Measurements from ENCODE around the gene CEP44. TPM values are rescaled to one million over a fixed set of nuclear protein-coding genes. Genes with fewer than 3 reads are reported as not detected.

Gene CEP44
- total RNA-seq, 4 donors from 2014 or later: 3.1 to 12.9 (median 7.5) TPM

DNA sequence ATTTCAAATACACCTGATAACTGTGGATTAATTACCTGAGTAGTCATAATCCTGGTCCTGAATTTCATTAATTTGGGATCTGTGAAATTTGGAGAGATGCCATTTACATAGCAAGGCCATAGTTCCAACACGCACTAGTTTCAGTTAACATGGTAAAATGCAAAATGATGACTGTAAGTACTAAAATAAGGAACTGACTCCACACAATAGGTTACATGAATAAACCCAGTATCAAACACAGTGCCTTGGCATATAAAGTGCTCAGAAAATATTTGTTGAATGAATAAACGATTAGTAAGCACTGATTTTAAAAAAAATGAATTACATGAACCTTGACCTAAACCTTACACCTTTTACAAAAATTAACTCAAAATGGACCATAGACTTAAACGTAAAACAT, 9.3 kb upstream of the CEP44 start:
- ATAC-seq (no peak), DNase-seq (no peak)
- H3K27ac ChIP-seq: no peak overlapping the region
- in situ Hi-C loops (cut with MboI; ENCODE audit: low sequenced_read_pairs in 4 of 4) (no loop called here), intact Hi-C loops (cut with DNase I; ENCODE audit: low total_unique reads) (no loop called here)
- no peaks in the 10 kb centered on the region for H3K9me3 ChIP-seq
- TF ChIP-seq, protein P1, sequence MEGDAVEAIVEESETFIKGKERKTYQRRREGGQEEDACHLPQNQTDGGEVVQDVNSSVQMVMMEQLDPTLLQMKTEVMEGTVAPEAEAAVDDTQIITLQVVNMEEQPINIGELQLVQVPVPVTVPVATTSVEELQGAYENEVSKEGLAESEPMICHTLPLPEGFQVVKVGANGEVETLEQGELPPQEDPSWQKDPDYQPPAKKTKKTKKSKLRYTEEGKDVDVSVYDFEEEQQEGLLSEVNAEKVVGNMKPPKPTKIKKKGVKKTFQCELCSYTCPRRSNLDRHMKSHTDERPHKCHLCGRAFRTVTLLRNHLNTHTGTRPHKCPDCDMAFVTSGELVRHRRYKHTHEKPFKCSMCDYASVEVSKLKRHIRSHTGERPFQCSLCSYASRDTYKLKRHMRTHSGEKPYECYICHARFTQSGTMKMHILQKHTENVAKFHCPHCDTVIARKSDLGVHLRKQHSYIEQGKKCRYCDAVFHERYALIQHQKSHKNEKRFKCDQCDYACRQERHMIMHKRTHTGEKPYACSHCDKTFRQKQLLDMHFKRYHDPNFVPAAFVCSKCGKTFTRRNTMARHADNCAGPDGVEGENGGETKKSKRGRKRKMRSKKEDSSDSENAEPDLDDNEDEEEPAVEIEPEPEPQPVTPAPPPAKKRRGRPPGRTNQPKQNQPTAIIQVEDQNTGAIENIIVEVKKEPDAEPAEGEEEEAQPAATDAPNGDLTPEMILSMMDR (IDR thresholded peaks at IDR 0.05 in 4 of 5, conservative IDR thresholded peaks at IDR 0.05 in 1 of 5): no peak
- TF ChIP-seq POLR2A (IDR thresholded peaks at IDR 0.05): no peak
- H3K36me3 ChIP-seq: no peaks in the 10 kb centered on the region
- peaks cover 10 to 13% of the 10 kb centered on the region in 2 donors for H3K4me1 ChIP-seq
- no peak overlapping the region for H3K4me3 ChIP-seq
- no peaks in the 10 kb centered on the region for H3K27me3 ChIP-seq

DNA sequence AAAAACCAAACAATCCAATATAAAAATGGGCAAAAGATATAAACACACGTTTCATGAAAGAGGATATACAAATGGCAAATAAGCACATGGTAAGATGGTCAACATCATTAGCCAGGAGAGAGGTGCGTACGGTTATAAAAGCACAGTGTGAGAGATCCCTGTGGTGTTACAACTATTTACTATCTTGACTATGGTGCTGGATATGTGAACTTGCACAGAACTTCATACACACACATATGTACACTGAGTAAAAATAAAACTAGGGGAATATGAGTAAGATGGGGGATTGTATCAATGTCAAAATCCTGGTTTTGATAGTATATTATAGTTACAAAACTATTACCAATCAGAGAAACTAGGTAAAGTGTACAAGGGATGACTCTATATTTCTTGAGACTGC, 8.6 kb upstream of the CEP44 start:
- Histone ChIP-seq H3K9me3 (no peaks in the 10 kb centered on the region), H3K36me3 (no peaks in the 10 kb centered on the region), H3K27ac (no peak overlapping the region), H3K4me1 (peaks cover 11 to 13% of the 10 kb centered on the region in 2 donors), H3K4me3 (no peak overlapping the region), H3K27me3 (no peaks in the 10 kb centered on the region)
- intact Hi-C loops (cut with DNase I; ENCODE audit: low total_unique reads) (loop anchor here (1.0 kb wide), 1 partner anchor 14 kb away; no protein-coding TSS in a partner anchor), in situ Hi-C loops (cut with MboI; ENCODE audit: low sequenced_read_pairs in 4 of 4) (loop anchor here in 2 of 4 donors (25.0 kb wide), 2 partner anchors 913 to 938 kb away; partner anchors contain the start of genes HMGB2 (in 1 of the 2) and SAP30 (in 1 of the 2))
- ATAC-seq: no peak
- DNase-seq: no peak
- no peak for TF ChIP-seq POLR2A (IDR thresholded peaks at IDR 0.05)
- TF ChIP-seq, protein P1 (IDR thresholded peaks at IDR 0.05 in 4 of 5, conservative IDR thresholded peaks at IDR 0.05 in 1 of 5): no peak

DNA sequence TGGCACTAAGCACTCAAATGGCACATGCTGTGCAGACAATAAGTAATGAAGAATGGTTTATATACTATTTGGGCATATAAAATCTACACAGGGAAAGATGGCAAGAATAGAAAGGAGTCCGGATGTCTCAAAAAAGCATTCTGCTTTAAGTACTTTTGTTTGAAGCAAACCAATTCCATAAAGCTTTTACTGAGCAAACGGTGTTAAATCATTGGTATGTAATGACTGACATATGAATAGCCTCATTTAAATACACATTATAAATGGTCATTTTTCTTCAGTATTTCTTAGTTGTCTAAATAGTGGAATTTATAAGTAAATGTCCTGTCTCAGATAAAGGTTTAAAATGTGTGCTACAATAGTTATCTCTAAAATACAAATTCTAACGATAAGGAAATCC, 6.3 kb upstream of the CEP44 start:
- Histone ChIP-seq H3K4me3 (no peak overlapping the region), H3K27ac (no peak overlapping the region), H3K4me1 (peaks cover 30 to 33% of the 10 kb centered on the region in 2 donors), H3K9me3 (no peaks in the 10 kb centered on the region), H3K36me3 (no peaks in the 10 kb centered on the region), H3K27me3 (no peaks in the 10 kb centered on the region)
- no peak for TF ChIP-seq POLR2A (IDR thresholded peaks at IDR 0.05)
- TF ChIP-seq, protein P1 (IDR thresholded peaks at IDR 0.05 in 4 of 5, conservative IDR thresholded peaks at IDR 0.05 in 1 of 5): no peak
- in situ Hi-C loops (cut with MboI; ENCODE audit: low sequenced_read_pairs in 4 of 4): loop anchor here in 2 of 4 donors (25.0 kb wide), 2 partner anchors 915 to 940 kb away; partner anchors contain the start of genes HMGB2 (in 1 of the 2) and SAP30 (in 1 of the 2)
- DNase-seq (no peak), ATAC-seq (no peak)
- intact Hi-C loops (cut with DNase I; ENCODE audit: low total_unique reads): no loop called here

GRCh38 chr4:174278467-174278866, 5.2 kb upstream of the CEP44 start:
- no peaks in the 10 kb centered on the region for H3K9me3 ChIP-seq
- H3K4me1 ChIP-seq: peaks cover 30 to 34% of the 10 kb centered on the region in 2 donors
- DNase-seq: no peak
- H3K27me3 ChIP-seq: no peaks in the 10 kb centered on the region
- no peaks in the 10 kb centered on the region for H3K36me3 ChIP-seq
- intact Hi-C loops (cut with DNase I; ENCODE audit: low total_unique reads) (no loop called here), in situ Hi-C loops (cut with MboI; ENCODE audit: low sequenced_read_pairs in 4 of 4) (loop anchor here in 2 of 4 donors (25.0 kb wide), 2 partner anchors 916 to 941 kb away; partner anchors contain the start of genes HMGB2 (in 1 of the 2) and SAP30 (in 1 of the 2))
- TF ChIP-seq POLR2A (IDR thresholded peaks at IDR 0.05): no peak
- TF ChIP-seq, protein P1 (IDR thresholded peaks at IDR 0.05 in 4 of 5, conservative IDR thresholded peaks at IDR 0.05 in 1 of 5): no peak
- H3K27ac ChIP-seq: no peak overlapping the region
- no peak for ATAC-seq
- no peak overlapping the region for H3K4me3 ChIP-seq
